Activated T-cell treated with anti-CD3 and anti-CD28 coated beads, Interleukin-2, amount 50 U/mL, for 24 hours (primary cell): Measurements from ENCODE around the gene ZNF74.
"Not testable (repeated sequence)": the region's sequence is repeated elsewhere in the genome, so short reads cannot be mapped to it uniquely, and the experiment has no call there.

ENCODE experiments used
- DNase-seq: peaks from one replicate; pipeline ENCODE4 v3.0.0-alpha.2; 2020
- H3K27ac Mint-ChIP-seq: 2 replicates; pipeline ENCODE4 v1.8.0; 2020; ENCODE audit warnings: mild to moderate bottlenecking, mixed read lengths
- H3K27me3 Mint-ChIP-seq: 2 replicates; pipeline ENCODE4 v1.8.0; 2020; ENCODE audit warnings: mixed read lengths
- H3K36me3 Mint-ChIP-seq: 2 replicates; pipeline ENCODE4 v1.8.0; 2020; ENCODE audit warnings: low read depth, mixed read lengths
- H3K4me1 Mint-ChIP-seq: 2 replicates; pipeline ENCODE4 v1.8.0; 2020; ENCODE audit warnings: low read depth, mixed read lengths
- H3K4me3 Mint-ChIP-seq: 2 replicates; pipeline ENCODE4 v1.8.0; 2020; ENCODE audit warnings: mild to moderate bottlenecking, moderate library complexity, mixed read lengths
- H3K9me3 Mint-ChIP-seq: 2 replicates; pipeline ENCODE4 v1.8.0; 2020; ENCODE audit warnings: mixed read lengths

Gene ZNF74

DNA sequence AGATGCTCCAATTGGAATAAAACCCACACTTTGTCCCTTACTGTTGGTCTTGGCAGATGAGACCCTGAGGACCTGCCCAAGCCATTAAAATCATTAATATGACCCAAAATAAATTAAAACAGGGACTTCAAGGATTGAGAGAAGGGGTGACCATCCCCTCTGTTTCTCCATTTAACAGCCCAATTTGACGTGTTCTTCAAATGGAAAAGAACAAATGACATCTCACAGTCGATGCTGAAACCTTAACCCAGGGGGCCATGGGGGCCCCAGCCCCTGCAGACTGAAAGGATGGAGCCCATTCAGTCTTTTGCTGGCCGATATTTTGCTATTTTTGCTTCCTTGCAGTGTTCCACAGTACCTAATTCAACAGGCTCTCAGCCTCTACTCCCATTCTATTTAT lies 20.5 kb downstream of the ZNF74 start:
- DNase-seq = no peak
- Mint-ChIP-seq H3K36me3 (no peaks in the 10 kb centered on the region), H3K4me3 (no peak overlapping the region), H3K4me1 (peaks cover 3% of the 10 kb centered on the region), H3K27me3 (no peaks in the 10 kb centered on the region), H3K9me3 (no peaks in the 10 kb centered on the region), H3K27ac (no peak overlapping the region)

DNA sequence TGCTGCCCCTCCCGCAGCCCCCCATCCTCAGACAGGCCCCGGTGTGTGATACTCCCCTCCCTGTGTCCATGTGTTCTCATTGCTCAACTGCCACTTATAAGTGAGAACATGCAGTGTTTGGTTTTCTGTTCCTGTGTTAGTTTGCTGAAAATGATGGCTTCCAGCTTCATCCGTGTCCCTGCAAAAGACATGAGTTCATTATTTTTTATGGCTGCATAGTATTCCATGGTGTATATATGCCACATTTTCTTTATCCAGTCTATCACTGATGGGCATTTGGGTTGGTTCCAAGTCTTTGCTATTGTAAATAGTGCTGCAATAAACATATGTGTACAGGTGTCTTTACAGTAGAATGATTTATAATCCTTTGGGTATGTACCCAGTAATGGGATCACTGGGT lies 21.3 kb downstream of the ZNF74 start:
- H3K27ac Mint-ChIP-seq, H3K4me1 Mint-ChIP-seq, H3K36me3 Mint-ChIP-seq, H3K9me3 Mint-ChIP-seq, H3K4me3 Mint-ChIP-seq, DNase-seq, H3K27me3 Mint-ChIP-seq: not testable (repeated sequence)

DNA sequence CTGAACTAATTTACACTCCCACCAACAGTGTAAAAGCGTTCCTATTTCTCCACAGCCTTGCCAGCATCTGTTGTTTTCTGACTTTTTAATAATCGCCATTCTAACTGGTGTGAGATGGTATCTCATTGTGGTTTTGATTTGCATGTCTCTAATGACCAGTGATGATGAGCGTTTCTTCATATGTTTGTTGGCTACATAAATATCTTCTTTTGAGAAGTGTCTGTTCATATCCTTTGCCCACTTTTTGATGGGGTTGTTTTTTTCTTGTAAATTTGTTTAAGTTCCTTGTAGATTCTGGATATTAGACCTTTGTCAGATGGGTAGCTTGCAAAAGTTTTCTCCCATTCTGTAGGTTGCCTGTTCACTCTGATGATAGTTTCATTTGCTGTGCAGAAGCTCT lies 21.7 kb downstream of the ZNF74 start:
- H3K27ac Mint-ChIP-seq, DNase-seq, H3K4me3 Mint-ChIP-seq, H3K4me1 Mint-ChIP-seq, H3K36me3 Mint-ChIP-seq, H3K9me3 Mint-ChIP-seq, H3K27me3 Mint-ChIP-seq: not testable (repeated sequence)

DNA sequence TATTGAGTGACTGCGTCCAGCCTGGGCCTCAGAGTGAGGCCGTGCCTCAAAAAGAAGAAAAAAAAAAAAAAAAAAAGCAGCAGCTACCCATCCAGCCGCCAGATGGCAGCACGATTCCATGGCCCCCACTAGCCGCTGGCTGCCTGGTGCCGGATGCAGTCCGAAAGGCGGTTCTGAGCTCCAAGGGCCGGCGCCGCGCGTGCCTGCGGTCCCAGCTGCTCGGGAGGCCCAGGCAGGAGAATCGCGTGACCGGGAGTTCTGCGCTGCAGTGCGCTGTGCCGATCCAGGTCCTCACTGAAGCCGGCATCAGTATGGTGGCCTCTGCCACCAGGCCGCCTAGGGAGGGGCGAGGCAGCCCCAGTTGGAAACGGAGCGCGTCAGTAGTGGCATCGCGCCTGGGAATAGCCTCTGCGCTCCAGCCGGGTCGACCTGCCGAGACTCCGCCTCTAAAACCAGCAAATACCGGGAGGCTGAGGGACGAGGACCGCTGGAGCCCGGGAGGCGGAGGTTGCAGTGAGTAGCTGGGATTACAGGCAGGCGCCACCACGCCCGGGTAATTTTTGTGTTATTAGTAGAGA lies 24.3 kb downstream of the ZNF74 start:
- peak; percentile 83 for DNase-seq

DNA sequence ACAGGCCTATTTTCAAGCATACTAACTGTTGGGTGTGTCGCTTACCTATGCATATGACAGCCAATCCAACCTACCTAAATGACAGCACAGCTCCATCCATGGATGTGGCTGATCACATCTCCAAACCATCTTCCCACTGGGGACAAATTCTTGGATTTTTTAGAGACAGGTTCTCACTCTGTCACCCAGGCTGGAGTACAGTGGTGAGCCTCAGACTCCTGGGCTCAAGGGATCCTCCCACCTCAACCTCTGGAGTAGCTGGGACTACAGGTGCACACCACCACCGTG lies 25.7 kb downstream of the ZNF74 start:
- H3K9me3 Mint-ChIP-seq = no peaks in the 10 kb centered on the region
- H3K4me1 Mint-ChIP-seq = peaks cover 3% of the 10 kb centered on the region
- no peak overlapping the region for H3K27ac Mint-ChIP-seq
- H3K27me3 Mint-ChIP-seq = peaks cover 6% of the 10 kb centered on the region
- H3K36me3 Mint-ChIP-seq = no peaks in the 10 kb centered on the region
- H3K4me3 Mint-ChIP-seq = no peak overlapping the region
- no peak for DNase-seq

More for the DNA sequence above, 24.3 kb downstream of the ZNF74 start:
- peaks cover 3% of the 10 kb centered on the region for H3K4me1 Mint-ChIP-seq
- H3K27ac Mint-ChIP-seq = no peak overlapping the region
- H3K27me3 Mint-ChIP-seq = no peaks in the 10 kb centered on the region
- no peaks in the 10 kb centered on the region for H3K36me3 Mint-ChIP-seq
- peak overlapping the region; percentile 58 for H3K4me3 Mint-ChIP-seq
- no peaks in the 10 kb centered on the region for H3K9me3 Mint-ChIP-seq

DNA sequence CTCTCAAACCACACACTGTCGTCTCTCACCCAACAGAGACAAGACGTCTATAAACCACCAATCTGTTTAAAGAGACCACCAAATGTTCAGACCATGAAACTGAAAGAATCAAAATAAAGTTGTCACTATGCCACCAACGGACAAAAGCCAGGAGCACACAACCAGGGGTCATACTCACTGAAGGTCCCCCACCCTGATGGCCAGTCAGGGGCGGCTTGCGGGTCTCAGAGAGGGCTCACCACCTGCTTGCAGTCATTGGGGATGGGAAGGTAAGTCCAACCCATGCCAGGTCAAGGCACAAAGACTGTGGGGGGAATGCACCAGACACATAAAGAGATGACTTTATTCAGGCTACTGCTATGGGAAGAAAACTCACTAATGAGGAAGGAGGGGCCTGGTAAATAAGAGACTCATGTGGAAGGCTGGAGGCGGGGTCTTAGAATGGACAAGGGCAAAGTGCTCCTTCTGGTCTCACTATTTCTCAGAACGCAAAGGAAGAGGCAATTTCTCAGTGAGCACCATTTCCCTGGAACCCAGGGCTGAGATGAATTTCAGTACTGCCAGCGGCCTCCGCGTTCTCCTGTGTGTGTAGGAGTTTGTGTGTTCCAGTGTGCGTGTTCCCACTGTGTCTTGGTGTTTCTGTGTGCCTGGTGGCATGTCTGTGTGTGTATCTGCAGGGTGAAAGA lies 26.3 kb downstream of the ZNF74 start:
- H3K4me3 Mint-ChIP-seq = no peak overlapping the region
- H3K4me1 Mint-ChIP-seq = peaks cover 3% of the 10 kb centered on the region
- peaks cover 9% of the 10 kb centered on the region for H3K27me3 Mint-ChIP-seq
- H3K9me3 Mint-ChIP-seq = no peaks in the 10 kb centered on the region
- no peak overlapping the region for H3K27ac Mint-ChIP-seq
- no peaks in the 10 kb centered on the region for H3K36me3 Mint-ChIP-seq
- DNase-seq = no peak

DNA sequence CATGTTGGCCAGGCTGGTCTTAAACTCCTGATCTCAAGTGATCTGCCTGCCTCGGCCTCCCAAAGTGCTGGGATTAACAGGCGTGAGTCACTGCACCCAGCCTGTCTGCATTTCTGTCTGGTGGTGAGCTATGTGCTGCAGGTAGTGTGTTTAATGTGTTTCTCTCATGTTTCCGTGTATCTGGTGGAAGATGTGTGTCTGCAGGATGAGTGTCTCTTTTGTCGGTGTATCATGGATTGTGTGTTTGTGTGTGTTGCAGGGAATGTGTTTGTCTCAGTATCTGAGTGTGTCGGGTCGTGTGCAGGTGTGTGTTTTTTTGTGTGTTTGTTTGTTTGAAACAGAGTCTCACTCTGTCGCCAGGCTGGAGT lies 27.5 kb downstream of the ZNF74 start:
- Mint-ChIP-seq H3K27me3 (peaks cover 12% of the 10 kb centered on the region), H3K4me1 (peaks cover 6% of the 10 kb centered on the region), H3K9me3 (no peaks in the 10 kb centered on the region), H3K36me3 (no peaks in the 10 kb centered on the region), H3K27ac (no peak overlapping the region), H3K4me3 (no peak overlapping the region)
- DNase-seq = no peak

DNA sequence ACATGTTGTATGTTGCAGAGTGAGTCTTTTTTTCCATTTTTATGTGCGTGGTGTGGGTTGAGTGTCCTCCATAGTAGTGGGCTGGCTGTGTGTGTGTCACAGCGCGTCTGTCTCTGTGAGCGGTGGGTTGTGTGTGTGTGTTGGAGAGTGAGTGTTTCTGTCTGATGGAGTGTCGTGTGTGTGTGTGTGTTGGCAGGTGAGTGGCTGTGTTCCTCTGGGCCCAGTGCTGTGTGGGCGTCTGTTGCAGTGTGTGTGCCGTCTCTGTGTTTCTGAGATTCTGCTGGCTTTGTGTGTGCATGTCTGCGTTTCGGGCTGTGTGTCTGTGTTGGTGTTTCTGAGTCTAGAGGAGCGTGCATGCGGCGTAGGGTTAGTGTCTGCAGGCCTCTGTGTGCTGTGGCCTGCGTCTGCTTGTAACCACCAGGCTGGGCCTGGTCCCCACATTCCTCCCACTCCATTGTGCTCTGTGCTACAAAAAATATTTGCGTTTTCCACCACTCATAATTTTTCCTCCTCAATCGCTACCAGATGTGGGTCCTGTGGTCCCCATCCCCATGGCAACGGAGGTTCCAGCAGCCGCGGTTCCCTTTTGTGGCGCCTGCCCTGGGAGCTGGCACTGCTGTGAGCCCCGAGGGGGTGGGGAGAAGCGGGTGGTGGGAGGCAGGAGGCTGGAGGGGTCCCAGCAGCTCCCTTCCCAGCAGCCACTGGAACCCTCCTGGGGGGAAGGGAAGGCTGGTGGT lies 28.5 kb downstream of the ZNF74 start:
- Mint-ChIP-seq H3K27me3 (peaks cover 21% of the 10 kb centered on the region), H3K9me3 (no peaks in the 10 kb centered on the region), H3K4me1 (peaks cover 6% of the 10 kb centered on the region), H3K36me3 (no peaks in the 10 kb centered on the region), H3K4me3 (no peak overlapping the region), H3K27ac (no peak overlapping the region)
- no peak for DNase-seq

DNA sequence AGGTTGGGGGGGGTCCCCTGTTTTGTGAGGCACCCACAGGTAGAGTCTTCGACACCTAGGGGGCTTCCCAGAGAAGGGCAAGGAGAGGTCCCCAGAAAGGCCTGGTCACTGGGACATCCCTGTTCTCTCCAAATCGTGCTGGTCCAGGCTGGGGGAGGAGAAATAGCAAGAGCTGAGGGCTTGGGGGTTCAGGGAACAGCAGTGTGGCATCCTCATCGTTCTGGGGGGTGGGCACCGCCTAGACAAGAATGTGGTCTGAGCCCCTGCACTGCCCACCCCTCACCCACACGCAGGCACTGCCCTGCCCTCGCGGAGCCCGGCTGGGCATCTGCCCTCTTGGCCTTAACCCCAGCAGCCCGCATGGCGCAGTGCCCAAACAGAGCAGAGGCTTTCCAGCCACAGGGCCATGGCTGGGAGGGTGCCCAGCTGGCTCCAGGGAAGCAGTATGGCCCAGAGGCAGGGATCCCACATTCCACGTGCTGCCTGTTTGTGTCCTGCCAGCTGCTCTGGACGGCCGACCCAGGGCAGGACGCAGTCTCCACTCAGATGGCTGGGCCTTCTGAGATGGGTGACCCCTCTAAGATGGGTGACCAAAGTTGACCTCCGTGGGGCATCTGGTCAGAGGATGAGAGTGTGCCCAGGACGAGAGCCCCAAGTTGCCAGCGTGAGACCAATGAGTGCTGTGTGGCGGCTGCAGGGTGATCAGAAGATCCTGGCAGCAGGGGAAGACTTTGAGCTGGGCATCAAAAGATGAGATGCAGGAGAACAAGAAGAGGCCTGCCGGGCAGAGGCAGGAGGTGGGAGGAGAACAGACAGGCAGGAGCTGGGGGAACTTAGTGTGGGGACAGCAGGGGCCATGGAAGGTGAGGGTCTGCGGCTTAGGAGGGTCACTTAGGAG lies 29.3 kb downstream of the ZNF74 start:
- no peaks in the 10 kb centered on the region for H3K36me3 Mint-ChIP-seq
- no peaks in the 10 kb centered on the region for H3K9me3 Mint-ChIP-seq
- H3K4me1 Mint-ChIP-seq = peaks cover 5% of the 10 kb centered on the region
- H3K27me3 Mint-ChIP-seq = peaks cover 27% of the 10 kb centered on the region
- no peak overlapping the region for H3K4me3 Mint-ChIP-seq
- no peak for DNase-seq
- no peak overlapping the region for H3K27ac Mint-ChIP-seq

DNA sequence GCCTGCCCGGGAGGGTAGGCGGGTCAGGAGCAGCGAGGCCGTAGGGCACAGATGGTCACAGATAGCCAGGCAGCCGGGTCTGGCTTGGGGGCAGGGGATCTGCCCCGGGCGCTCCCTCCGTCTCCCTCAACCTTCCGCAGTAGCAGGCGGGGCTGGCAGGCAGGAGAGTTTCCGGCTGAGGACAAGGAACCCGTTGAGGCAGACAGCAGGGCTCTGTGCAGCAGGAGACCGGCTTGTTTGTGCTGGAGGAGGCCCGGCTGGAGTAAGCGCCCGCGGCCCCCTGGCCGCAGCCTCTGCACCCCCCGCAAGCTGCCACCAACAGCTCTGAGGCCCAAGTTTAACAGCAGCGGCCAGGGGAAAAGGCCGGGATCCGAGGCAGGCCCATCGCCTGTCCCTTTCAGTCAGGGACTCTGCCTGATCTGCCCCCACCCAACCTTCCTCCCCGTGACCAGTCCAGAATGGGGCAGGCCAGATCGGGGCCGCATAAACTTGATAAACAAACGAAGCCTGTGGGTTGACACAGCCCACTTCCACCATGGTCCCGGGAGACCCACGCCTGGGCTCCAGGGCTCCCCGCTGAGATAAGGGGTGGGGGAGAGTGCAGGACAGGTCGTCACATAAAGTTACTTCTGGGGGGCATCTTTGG lies 30.1 kb downstream of the ZNF74 start:
- peaks cover 34% of the 10 kb centered on the region for H3K27me3 Mint-ChIP-seq
- no peaks in the 10 kb centered on the region for H3K36me3 Mint-ChIP-seq
- no peak for DNase-seq
- H3K4me1 Mint-ChIP-seq = peaks cover 8% of the 10 kb centered on the region
- no peak overlapping the region for H3K4me3 Mint-ChIP-seq
- no peak overlapping the region for H3K27ac Mint-ChIP-seq
- H3K9me3 Mint-ChIP-seq = no peaks in the 10 kb centered on the region

DNA sequence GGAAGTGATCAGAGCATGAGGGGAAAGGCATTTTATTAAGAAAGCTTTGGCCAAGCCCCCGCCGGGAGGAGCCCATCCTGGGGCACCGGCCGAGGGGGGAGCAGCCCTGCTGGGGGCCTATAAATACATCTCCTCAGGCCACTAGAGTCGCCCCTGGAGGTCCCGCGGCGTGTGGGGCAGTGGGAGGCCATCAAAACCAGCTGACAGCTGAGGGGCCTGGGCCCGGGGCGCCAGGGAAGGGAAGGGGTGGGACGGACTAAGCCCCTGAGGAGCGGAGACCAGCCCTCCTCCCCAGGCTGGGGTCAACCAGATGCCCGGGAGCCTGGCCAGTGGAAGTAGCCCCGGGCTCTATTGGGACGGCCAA lies 30.6 kb downstream of the ZNF74 start:
- peaks cover 40% of the 10 kb centered on the region for H3K27me3 Mint-ChIP-seq
- no peak overlapping the region for H3K4me3 Mint-ChIP-seq
- no peaks in the 10 kb centered on the region for H3K9me3 Mint-ChIP-seq
- H3K36me3 Mint-ChIP-seq = no peaks in the 10 kb centered on the region
- H3K27ac Mint-ChIP-seq = no peak overlapping the region
- H3K4me1 Mint-ChIP-seq = peaks cover 13% of the 10 kb centered on the region
- no peak for DNase-seq

DNA sequence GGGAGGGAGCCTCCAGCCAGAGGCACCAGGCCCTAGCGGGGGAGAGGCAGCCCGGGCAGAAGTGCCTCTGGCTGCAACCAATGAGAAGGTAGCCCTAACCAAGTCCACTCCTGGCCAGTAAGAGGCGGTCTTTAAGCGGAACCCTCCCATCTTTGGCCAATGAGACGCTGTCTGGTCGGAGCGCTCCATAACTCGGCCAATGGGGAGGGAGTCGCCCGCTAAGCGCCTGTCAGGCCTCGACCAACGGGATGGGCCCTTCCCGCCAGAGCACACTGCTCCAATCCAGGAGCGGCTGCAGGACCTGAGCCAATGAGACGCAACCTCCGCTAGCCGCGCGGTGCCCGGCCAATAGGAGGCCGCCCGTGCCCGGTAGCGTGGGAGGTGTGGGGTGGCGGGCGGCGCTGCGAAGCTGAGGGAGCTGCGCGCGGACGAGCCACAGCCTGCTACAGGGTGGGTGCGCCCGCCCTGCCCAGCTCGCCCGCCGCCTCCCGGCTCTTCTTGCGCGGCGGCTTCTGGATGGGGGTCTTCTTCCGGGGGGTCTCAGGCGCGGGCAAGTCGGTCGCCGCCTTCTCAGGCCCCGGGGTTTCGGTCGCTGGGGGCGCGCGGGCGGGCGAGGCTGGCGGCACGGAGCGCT lies 31.1 kb downstream of the ZNF74 start:
- peak overlapping the region; percentile 23 for H3K4me3 Mint-ChIP-seq
- peak; percentile 46 for DNase-seq
- no peak overlapping the region for H3K27ac Mint-ChIP-seq
- peaks cover 44% of the 10 kb centered on the region for H3K27me3 Mint-ChIP-seq
- H3K9me3 Mint-ChIP-seq = no peaks in the 10 kb centered on the region
- H3K36me3 Mint-ChIP-seq = no peaks in the 10 kb centered on the region
- peaks cover 17% of the 10 kb centered on the region for H3K4me1 Mint-ChIP-seq

DNA sequence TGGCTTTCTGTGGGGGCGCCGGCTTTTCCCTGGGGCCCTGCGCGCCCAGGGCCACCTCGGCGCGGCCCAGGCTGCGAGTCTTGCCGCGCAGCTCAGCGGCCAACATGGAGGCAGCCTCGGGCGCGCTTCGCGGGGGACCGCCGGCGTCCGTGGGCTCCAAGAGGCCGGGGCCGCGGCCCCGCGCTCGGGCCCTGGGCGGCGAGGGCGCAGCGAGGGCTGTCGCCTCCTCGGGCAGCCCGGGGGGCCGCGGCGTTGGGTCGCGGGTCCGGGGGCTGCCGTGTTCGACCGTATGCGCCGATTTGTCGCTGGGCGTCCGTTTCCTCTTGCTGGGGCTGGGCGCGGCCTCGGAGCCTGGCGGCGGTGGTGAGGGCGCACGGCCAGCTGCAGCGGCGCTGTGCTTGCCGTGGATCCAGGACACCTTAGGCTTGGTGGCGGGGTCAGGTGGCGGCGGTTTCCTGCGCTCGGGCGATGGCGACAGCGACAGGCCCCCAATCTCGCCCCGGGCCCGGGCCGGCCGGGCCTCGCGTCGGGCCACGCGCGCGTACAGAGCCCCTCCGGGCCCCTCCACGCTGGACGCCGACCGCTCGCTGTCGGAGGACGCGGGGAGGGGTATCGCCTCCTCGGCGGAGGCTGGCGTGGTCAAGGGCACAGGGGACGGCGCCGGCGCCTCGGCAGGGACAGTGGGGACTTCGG lies 31.8 kb downstream of the ZNF74 start:
- Mint-ChIP-seq H3K4me3 (no peak overlapping the region), H3K27ac (no peak overlapping the region), H3K4me1 (peaks cover 22% of the 10 kb centered on the region), H3K36me3 (no peaks in the 10 kb centered on the region), H3K9me3 (no peaks in the 10 kb centered on the region), H3K27me3 (peaks cover 50% of the 10 kb centered on the region)
- DNase-seq = peak; percentile 38

DNA sequence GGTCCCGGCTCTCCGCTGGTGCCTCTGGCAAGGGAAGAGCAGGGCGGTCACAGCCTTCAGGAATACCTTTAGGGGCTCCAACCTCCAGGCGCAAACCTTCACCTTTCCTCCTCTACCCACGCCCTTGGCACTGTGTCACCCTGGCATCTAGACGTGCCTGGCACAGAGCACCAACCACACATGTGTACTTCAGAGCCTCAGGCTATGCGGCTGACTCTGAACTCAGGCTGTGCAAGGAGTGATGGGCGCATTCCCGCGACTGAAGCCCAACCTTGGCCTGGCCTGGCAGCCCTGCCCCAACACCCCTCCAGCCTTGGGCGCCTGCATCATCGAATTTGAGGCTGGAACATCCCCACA lies 32.3 kb downstream of the ZNF74 start:
- Mint-ChIP-seq H3K27ac (no peak overlapping the region), H3K4me1 (peaks cover 24% of the 10 kb centered on the region), H3K27me3 (peaks cover 53% of the 10 kb centered on the region), H3K36me3 (no peaks in the 10 kb centered on the region), H3K9me3 (no peaks in the 10 kb centered on the region), H3K4me3 (no peak overlapping the region)
- peak; percentile 33 for DNase-seq
